ENCODE results near the gene CCDC150.
"Not testable (repeated sequence)": the region's sequence is repeated elsewhere in the genome, so short reads cannot be mapped to it uniquely, and the experiment has no call there.

CCDC150 gene

DNA sequence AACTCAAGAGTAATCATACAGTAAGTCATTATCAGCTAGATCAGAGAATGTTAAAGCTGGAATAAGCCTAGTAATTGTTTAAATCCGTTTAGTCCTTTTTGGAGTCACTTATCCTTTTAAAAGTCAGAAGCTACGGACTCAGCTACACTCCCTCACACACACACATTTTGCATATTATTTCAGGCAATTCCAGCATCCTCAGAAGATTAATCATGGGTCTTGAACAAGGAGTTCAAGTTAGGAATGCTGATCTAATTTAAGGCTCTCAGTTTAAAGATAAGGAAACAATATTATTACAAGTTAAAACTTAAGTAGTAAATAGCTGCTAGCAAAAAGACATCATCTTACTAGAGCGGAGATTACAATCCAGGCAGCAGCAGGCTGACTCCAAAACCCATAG is 85.7 kb downstream of the CCDC150 start:
- no peak overlapping the region for H3K4me3 ChIP-seq (ENCODE audit: low read length)
- DNase-seq (ENCODE audit: low read depth): peak; percentile 48
- TF ChIP-seq, protein P1, sequence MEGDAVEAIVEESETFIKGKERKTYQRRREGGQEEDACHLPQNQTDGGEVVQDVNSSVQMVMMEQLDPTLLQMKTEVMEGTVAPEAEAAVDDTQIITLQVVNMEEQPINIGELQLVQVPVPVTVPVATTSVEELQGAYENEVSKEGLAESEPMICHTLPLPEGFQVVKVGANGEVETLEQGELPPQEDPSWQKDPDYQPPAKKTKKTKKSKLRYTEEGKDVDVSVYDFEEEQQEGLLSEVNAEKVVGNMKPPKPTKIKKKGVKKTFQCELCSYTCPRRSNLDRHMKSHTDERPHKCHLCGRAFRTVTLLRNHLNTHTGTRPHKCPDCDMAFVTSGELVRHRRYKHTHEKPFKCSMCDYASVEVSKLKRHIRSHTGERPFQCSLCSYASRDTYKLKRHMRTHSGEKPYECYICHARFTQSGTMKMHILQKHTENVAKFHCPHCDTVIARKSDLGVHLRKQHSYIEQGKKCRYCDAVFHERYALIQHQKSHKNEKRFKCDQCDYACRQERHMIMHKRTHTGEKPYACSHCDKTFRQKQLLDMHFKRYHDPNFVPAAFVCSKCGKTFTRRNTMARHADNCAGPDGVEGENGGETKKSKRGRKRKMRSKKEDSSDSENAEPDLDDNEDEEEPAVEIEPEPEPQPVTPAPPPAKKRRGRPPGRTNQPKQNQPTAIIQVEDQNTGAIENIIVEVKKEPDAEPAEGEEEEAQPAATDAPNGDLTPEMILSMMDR (conservative IDR thresholded peaks at IDR 0.05; ENCODE audit: low read depth, low read length): no peak

DNA sequence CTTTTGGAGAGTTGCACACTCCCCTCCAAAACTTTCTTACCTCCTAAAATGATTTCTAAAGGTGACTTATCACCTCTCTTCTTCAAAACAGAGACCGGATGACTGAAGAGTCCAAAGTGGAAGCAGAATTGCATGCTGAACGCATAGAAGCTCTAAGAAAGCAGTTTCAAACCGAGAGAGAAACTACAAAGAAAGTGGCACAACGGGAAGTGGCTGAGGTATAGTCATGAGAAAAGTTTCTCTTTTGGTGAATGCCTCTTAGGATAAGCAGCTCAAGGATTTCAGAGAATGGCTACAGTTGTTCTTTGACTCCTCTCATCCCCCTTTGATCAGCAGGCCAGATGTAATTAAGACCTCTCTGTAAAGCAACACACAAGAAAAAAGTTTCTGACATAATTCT is 86.4 kb downstream of the CCDC150 start:
- DNase-seq (ENCODE audit: low read depth): no peak
- TF ChIP-seq, protein P1 (conservative IDR thresholded peaks at IDR 0.05; ENCODE audit: low read depth, low read length): no peak
- H3K4me3 ChIP-seq (ENCODE audit: low read length): no peak overlapping the region

DNA sequence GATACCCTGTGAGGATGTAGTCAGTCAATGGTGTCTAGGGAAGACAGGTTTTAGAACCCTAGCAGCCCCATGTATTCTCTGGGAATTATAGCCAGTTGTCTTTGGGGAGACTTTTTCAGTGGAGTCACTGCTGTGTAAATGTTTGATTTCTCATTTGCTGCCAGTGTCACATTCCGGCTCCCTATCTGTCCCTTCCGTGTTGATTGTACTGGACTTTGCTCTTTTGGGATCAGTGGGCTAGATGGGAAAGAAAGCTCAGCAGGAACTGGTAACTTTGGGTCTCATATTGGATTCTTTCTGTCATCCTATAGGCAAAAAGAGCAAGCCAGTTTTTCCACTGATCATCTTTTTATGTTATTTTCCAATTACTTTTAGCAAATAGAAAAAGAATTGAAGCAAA is 89.9 kb downstream of the CCDC150 start:
- DNase-seq (ENCODE audit: low read depth): no peak
- TF ChIP-seq, protein P1 (conservative IDR thresholded peaks at IDR 0.05; ENCODE audit: low read depth, low read length): no peak
- H3K4me3 ChIP-seq (ENCODE audit: low read length): no peak overlapping the region

DNA sequence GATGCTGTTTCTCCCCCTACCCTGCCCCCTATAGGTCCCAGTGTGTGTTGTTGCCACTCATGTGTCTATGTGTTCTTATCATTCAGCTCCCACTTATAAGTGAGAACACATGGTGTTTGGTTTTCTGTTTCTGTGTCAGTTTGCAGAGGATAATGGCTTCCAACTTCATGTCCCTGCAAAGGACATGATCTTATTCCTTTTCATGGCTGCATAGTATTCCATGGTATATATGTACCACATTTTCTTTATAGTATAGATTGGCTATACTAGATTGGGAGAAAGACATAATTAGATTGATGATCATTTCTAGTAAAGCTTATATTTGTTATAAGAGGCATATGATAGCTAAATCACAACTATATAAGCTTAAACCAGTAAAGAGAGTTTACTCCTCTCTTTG is 97.1 kb downstream of the CCDC150 start:
- H3K4me3 ChIP-seq (ENCODE audit: low read length); DNase-seq (ENCODE audit: low read depth): not testable (repeated sequence)

DNA sequence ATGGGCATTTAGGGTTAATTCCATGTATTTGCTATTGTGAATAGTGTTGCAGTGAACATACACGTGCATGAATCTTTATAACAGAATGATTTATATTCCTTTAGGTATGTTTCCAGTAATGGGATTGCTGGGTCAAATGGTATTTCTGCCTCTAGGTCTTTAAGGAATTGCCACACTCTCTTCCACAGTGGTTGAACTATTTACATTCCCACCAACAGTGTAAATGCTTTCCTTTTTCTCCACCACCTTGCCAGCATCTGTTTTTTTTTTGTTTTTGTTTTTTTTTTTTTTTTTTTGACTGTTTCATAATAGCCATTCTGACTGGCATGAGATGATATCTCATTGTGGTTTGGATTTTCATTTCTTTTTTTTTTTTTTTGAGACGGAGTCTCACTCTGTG is 97.5 kb downstream of the CCDC150 start:
- no peak overlapping the region for H3K4me3 ChIP-seq (ENCODE audit: low read length)
- TF ChIP-seq, protein P1 (conservative IDR thresholded peaks at IDR 0.05; ENCODE audit: low read depth, low read length): no peak
- no peak for DNase-seq (ENCODE audit: low read depth)

DNA sequence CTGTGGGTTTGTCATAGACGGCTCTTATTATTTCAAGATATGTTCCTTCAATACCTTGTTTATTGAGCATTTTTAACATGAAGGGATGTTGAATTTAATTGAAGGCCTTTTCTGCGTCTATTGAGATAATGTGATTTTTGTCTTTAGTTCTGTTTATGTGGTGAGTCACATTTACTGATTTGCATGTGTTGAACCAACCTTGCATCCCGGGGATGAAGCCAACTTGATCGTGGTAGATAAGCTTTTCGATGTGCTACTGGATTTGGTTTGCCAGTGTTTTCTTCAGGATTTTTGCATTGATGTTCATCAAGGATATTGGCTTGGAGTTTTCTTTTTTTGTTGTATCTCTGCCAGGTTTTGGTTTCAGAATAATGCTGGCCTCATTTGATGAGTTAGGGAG is 99.5 kb downstream of the CCDC150 start:
- H3K4me3 ChIP-seq (ENCODE audit: low read length): no peak overlapping the region
- DNase-seq (ENCODE audit: low read depth): no peak
- TF ChIP-seq, protein P1 (conservative IDR thresholded peaks at IDR 0.05; ENCODE audit: low read depth, low read length): no peak

DNA sequence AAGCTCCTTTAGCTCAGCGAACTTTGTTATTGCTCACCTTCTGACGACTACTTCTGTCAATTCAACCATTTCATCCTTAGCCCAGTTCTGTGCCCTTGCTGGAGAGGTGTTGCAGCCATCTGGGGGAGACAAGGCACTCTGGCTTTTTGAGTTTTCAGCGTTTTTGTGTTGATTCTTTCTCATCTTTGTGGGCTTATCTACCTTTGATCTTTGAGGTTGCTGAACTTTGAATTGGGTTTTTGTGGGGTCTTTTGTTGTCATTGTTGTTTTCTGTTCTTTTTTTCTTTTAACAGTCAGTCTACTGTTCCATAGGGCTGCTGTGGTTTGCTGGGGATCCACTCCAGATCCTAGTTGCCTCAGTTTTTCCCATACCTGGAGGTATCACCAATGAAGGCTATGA is 102.7 kb downstream of the CCDC150 start:
- DNase-seq (ENCODE audit: low read depth): no peak
- TF ChIP-seq, protein P1 (conservative IDR thresholded peaks at IDR 0.05; ENCODE audit: low read depth, low read length): no peak
- H3K4me3 ChIP-seq (ENCODE audit: low read length): no peak overlapping the region

DNA sequence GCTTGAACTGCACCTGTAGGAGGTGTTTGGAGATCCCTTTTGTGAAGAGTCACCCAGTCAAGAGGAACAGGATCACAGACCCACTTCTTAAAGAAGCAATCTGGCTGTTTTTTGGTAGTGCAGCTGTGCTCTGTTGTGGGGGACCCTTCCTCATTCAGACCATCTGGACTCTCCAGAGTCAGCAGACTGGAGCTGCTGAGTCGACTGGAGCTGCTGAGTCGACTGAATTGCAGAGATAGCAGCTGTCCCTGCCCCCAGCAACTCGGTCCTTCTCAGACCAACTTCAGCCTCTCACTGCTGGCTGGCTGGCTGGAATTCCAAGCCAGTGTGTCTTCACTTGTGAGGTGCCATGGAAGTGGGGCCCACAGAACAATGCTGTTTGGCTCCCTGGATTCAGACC is 103.2 kb downstream of the CCDC150 start:
- TF ChIP-seq, protein P1 (conservative IDR thresholded peaks at IDR 0.05; ENCODE audit: low read depth, low read length): no peak
- H3K4me3 ChIP-seq (ENCODE audit: low read length): no peak overlapping the region
- no peak for DNase-seq (ENCODE audit: low read depth)

Measured in retinal pigment epithelial cell (primary cell).